Amniotic stem cell (primary cell): ENCODE data around the gene NBPF11.
"Not testable (repeated sequence)": the region's sequence is repeated elsewhere in the genome, so short reads cannot be mapped to it uniquely, and the experiment has no call there.

Experiments used
- DNase-seq: peaks from one replicate; lab custom pipeline; 2025; lab: John Stamatoyannopoulos, UW

NBPF11 gene

DNA sequence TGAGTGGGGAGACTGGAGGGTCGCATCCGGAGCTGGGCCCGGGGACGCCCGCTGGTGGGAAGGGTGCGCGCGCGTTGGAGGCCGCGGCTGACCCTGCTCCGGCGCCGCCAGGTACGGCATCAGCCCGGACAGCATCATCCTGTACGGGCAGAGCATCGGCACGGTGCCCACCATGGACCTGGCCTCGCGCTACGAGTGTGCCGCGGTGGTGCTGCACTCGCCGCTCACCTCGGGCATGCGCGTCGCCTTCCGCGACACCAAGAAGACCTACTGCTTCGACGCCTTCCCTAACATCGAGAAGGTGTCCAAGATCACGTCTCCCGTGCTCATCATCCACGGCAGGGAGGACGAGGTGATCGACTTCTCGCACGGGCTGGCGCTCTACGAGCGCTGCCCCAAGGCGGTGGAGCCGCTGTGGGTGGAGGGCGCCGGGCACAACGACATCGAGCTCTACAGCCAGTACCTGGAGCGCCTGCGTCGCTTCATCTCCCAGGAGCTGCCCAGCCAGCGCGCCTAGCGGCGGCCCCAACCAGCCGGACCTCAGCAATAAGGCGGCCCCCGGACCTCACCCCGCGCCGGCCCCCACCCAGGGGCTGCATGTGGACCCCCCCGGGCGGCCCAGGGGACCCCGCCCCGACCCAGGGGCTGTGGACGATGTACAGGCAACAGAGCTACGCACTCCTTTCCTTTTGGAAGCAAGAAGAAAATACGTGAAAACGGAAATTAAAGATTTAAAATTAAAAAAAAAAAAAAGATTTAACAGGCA is 2.8 kb downstream of the NBPF11 start:
- DNase-seq, result not testable (repeated sequence)

DNA sequence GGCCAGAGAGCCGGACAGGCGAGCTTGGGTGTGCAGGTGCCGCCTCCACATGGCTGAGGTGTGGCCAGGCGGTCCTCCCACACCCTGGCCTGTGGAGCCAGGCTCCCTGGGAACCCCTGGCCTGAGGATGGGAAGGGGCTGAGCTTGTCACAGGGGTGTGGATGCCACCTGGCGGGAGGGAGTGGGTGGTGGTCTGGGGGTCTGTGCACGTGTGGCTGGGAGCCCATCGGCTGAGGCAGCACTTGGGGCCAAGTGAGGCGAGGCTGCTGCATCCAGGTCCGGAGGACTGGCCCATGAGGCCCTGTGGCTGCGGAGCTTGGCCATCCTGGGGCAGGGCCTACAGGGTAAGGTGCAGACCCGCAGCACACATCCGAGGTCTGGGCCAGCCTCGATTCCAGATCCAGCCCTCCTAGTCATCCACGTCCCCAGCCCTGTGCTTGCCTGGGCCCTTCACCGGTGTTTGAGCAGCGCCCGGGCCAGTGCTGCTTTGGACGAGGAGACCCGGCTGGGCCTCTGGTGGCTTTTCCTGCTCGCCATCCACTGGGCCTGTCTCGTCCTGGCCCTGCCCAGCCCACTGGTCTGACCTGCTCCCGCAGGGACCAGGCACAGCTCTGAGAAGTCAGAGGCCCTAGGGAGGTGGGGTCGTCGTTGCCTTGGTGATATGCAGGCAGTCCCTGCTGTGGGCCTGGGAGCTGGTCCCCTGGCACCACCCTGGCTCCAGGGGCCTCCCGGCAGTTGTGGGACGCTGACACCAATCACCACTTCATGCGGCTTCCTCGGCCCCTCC is 4.8 kb downstream of the NBPF11 start:
- DNase-seq, result not testable (repeated sequence)

DNA sequence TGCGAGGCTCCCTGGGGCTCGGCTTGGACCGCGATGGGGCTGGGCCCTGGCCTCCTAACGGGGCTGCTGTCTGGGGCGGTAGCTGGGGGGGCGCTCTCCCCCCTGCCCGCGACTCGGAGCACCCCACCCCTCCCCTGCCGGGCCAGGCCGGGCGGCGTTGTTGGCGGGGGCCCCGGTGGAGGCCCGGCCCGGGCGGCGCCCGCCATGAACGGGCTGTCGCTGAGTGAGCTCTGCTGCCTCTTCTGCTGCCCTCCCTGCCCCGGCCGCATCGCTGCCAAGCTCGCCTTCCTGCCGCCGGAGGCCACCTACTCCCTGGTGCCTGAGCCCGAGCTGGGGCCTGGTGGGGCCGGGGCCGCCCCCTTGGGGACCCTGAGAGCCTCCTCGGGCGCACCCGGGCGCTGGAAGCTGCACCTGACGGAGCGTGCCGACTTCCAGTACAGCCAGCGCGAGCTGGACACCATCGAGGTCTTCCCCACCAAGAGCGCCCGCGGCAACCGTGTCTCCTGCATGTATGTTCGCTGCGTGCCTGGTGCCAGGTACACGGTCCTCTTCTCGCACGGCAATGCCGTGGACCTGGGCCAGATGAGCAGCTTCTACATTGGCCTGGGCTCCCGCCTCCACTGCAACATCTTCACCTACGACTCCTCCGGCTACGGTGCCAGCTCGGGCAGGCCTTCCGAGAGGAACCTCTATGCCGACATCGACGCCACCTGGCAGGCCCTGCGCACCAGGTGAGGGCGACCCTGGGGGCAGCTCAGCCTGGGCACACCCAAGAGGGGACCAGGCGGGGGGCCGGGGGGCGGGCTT is 5.7 kb downstream of the NBPF11 start:
- not testable (repeated sequence) for DNase-seq

DNA sequence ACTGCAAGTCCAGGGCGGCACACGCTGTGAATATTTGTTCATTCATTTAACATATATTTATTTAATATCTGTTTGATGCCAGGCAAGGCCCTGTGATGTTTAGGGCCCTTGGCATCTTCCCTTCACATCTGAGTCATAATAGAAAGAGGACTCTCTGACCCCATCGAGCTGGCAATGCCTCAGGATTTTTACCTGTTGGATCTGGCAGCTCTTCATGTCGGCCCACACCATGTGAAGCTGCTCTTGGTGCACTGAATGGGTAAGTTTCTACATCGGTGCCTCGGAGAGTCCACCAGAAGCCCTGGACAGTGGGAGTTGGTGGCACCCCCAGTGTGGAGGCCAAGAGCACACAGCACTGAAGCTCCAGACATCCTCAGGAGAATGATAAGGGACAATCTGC is 8.9 kb downstream of the NBPF11 start:
- not testable (repeated sequence) for DNase-seq

DNA sequence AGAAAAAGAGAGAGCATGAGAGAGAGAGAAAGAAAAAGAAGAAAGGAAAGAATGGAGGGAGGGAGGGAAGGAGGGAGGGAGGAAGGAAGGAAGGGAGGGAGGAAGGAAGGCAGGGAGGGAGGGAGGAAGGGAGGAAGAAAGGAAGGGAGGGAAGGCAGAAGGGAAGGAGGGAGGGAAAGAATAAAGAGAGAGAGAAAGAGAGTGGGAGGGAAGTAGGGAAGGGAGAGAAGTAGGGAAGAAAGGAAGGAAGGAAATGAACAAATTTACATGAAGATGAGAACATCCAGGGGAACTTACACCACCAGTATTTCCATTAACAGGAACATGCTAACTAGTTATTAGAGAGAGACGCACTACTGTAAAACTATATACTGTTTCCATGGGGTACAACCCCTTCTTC is 10.1 kb downstream of the NBPF11 start:
- DNase-seq, result not testable (repeated sequence)

DNA sequence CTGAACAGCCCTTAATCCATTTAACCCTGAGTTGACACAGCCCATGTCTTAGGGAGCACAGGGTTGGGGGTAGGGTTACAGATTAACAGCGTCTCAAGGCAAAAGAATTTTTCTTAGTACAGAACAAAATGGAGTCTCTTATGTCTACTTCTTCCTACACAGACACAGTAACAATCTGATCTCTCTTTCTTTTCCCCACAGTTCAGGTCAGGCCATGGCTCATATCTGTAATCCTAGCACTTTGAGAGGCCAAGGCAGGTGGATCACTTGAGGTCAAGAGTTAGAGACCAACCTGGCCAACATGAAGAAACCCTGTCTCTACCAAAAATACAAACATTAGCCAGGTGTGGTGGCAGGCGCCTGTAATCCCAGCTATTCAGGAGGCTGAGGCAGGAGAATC is 13.5 kb downstream of the NBPF11 start:
- DNase-seq, result not testable (repeated sequence)

DNA sequence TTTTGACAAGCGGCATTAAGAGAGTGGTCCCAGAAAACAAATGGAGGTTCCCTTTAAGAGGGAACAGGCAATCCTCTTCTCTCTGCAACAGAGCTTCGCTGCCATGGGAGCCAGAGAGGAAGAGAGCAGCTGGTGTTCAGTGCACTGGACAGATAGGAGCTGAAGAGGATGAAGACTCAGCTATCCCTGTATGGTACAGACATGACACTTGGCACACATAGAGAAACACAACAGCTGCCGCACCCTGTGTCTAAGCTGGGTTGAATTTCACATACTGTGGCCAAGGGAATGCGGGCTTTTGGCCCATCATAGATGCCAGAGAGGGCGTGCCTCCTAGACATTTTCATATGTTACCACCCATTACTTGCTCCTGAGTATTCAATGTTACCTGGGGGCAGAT is 29.7 kb downstream of the NBPF11 start:
- DNase-seq, result not testable (repeated sequence)

DNA sequence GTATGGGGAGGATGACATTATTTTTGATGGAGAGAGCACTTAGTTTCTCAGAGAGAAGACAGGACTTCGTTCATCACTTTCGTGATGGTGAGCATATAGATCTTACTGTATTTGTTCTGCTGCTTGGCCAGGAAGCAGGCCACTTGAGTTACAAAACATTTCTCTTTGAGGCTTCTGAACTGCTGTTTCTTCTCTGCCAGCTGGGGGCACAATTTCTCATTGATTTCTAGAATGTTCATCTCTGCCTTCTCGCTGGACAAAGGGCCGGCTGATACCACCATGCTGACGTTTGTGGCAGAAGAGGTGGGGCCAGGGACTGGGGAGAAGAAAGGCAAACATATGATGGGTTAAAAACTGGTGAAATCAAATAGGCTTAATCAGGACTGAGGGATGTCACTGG is 31.7 kb downstream of the NBPF11 start:
- not testable (repeated sequence) for DNase-seq

DNA sequence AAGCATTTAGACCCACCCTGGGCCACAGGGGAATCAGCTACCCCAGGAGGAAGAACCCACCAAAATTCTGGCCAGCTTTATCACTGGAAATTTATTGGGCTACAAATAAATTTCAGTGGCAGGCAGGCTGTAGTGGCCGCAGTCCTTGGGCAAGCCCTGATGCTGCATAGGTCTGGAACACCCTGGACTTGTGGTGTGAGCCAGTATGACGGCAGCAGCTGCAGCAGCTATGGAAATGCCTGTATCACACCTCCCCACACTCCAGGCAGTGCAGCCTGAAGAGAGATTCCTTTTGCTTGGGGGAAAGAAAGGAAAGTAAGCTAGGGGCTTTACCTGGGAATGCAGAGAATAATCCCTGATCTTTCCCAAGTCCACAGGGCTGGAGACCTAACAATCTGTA is 56.3 kb downstream of the NBPF11 start:
- not testable (repeated sequence) for DNase-seq

DNA sequence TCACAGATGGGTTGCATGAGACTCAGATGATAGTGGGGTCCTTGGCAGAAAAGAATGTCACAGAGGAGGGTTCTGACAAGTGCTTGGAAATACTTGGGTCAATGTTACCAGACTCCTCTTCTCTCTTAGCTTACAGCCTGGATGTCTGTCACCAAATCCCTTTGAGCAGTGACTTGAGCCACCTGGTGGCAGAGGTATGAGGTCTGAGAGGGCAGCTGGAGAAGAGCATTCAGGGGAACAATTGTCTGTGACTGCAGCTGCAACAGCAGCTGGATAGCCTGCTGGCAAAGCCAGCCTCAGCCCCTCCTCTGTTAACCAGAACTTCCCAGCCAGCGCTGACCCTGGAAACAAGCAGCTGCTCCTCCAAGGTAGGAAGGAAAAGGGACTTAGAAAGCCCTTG is 65.9 kb downstream of the NBPF11 start:
- DNase-seq, result not testable (repeated sequence)

DNA sequence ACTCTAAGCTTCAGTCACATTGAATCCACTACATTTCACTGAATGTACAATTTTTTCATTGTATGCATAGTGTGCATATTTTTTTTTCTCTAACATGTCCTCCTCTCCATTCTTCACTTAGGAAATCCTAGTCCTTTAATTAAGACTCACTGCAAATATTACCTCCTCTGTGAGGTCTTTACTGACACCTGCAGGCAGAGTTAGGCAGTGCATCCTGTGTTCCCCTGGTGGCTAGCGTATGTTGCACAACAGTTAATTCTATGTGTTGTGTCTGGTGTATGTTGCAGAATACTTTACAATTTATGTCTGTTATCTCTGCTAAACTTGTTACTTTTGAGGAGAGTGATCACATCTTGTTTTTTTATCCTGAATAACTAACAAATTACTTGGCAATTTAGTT is 70.9 kb downstream of the NBPF11 start:
- DNase-seq, result not testable (repeated sequence)

DNA sequence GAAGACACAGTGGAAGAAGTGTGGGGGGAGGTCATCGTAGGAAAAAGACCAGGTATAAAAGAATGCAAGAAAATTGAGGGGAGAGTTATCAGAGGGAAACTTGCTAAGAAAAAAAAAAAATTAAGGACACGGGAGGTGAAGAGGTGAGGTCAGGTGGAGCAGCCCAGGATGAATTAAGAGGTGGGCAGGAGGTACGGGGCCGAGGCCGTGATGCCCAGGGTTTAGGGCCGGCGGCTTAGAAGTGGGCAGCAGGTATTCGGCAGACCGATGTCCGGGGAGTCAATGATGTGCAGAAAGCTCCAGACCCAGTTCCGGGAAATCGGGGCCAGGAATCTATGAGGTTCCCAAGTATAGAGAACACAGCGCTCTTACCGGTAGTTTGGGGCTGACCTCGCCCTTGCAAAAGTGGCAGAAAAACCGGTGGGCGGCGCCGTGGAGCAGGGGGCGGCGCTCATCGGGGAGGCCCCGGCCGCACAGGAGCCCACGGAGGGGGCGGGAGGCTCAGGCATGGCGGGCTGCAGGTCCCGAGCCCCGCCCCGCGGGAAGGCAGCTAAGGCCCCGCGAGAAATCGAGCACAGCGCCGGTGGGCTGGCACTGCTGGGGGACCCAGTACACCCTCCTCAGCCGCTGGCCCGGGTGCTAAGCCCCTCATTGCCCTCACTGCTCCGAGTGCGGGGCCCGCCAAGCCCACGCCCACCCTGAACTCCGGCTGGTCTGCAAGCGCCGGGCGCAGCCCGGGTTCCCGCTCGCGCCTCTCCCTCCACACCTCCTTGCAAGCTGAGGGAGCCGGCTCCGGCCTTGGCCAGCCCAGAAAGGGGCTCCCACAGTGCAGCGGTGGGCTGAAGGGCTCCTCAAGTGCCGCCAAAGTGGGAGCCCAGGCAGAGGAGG is 73.2 kb downstream of the NBPF11 start:
- DNase-seq, result not testable (repeated sequence)

DNA sequence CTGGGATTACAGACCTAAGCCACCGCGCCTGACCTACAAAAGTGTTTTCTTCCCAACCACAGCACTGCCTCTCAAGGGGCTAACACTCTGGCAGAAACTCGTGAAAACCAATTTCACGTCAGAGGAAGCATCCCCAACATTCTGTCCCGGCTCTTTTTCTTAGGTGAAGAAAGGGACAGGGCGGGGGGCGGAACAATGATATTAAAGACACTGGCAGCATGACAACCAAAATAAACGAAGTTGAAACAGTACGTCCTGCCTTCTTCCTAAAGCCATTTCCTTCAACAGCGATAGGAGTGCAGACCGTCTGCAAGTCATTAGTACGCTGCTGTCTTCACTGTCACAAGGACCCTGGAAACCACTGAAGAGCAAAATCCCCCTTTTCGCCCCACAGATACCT is 74.0 kb downstream of the NBPF11 start:
- DNase-seq, result not testable (repeated sequence)

DNA sequence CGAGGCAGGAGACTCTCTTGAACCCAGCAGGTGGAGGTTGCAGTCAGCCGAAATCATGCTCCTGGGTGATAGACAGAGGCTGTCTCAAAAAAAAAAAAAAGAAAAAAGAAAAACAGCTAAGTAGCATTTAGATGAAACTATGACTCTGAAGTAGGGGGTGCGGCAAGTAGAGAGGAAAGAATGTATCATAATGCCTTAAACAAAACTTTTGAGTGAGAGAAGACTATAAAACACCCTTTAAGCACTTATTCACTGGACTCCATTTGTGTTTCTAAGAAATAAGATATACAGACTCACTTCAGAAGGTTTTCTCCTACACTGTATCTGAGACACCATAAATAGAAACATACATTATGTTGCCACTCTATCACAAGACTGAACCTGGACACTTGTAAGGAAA is 74.6 kb downstream of the NBPF11 start:
- DNase-seq, result not testable (repeated sequence)

DNA sequence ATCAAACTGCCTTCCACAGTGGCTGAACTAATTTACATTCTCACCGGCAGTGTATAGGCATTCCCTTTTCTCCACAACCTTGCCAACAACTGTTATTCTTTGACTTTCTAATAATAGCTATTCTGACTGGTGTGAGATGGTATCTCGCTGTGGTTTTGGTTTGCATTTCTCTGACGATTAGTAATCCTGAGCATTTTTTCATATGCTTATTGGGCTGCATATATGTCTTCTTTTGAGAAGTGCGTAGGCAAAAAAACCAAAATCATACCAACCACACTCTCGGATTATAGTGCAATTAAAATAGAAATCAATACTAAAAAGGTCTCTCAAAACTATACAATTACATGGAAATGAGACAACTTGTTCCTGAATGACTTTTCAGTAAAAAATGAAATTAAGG is 78.7 kb downstream of the NBPF11 start:
- DNase-seq, result not testable (repeated sequence)

DNA sequence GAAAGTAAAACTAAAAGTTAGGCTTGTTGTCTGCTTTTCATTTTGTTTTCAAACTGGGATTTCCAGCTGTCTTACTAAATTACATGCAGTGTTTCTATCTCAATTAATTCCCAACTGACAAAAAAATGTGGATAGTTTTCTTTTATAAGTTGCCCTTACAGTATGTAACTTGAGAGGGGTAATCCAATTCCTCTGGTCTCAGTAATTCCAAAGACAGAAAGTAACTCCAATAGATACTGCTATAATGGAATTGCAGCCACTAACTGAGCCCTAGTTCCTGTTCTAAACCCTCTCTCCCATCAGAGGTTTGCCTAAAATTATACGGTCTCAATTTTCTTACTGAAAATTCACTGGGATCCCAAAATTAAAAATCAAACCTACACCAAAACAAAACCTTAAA is 83.5 kb downstream of the NBPF11 start:
- DNase-seq, result not testable (repeated sequence)

DNA sequence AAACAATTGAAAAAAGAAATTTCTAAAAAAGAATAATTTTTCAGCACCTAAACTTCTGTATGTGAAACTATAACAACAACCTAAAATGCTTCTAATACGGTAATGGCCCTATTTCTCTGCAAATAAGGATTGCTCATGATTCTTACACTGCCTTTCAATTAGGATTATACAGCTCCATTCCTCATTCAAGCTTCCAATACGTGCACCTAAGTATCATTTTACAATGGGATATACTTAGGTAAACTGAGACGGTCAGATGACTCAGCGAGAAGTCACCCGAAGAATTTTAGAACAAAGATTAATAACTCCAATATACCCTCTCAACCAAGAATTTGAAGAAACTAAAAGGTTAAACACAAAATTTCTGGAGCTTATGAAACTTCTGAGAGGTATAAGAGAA is 83.9 kb downstream of the NBPF11 start:
- DNase-seq, result not testable (repeated sequence)

DNA sequence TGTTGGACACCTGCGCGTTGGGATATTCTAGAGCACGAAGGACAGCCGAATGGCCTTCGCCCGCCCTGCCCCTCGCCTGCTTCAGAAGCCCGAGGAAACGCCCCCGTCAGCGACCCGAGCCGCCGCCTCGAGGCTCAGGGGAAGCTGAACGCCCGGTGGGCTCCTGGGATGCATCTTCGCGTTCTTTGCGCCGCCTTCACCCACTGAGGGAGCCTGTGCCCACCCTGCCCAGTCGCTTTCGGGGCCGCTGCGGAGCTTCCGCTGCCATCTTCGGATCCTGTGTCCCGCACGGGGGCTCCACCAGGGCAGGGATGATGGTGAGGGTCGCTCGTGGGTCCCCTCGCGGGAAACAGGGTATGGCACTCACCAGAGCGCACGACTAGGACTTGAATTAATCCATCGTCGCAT is 91.8 kb downstream of the NBPF11 start:
- not testable (repeated sequence) for DNase-seq

DNA sequence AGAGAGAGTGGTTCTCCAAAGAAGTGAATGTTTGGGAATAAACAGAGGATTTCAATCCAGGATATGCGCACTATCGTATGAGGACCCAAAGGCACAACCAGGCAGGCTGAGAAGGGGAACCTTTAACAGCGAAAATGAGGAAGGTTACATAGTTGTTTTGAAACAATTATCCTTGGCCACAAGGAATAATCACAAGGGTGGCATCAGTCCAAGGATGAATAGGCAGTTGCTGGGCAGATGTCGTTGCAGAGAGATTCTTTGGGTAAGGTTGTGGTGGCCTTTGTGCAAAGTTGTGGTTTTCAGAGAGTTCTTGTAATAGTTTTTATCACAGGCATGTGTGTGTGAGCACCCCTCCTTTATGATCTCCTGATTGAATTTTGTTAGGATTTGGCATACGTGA is 94.7 kb downstream of the NBPF11 start:
- not testable (repeated sequence) for DNase-seq
